ENCODE measurements around the gene ZSCAN12. TPM values are rescaled to one million over a fixed set of nuclear protein-coding genes. Genes with fewer than 3 reads are reported as not detected.

Gene ZSCAN12
- total RNA-seq, 6 donors from 2014 or later = 2.6 to 10.5 (median 5.3) TPM

DNA sequence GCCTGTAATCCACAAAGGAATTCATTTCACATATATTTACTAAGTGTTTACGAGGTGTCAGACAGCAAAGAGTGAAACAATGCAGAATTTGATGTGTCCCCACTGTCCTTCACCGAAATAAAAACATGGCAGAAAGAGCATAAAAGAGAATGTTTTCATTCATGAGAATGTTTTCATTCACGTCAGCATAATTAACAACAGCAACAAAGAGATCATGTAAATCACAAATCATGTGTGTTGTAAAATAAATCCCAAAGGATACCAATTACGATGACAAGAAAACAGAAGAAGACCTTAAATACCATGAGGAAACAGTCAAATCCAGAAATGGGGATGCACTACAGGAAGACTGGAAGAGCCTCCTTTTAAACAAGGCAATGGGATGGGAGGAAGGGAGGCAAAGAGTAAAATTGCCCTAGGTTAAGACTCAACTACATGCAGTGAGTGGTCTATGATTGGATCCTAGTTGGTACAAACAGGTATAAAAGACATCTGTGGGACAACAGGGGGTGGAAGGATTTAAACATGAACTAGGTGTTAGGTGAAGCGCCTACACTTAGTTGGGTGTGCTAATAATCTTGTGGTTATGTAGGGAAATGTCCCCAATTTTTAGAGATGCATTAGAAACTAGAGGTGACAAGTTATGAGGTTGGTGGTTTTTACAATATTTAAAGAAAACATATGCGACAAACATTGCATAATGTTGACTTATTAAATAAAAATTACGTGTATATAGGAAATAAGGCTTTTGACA lies 65.1 kb downstream of the ZSCAN12 start:
- Histone ChIP-seq H3K27me3 (no peaks in the 10 kb centered on the region), H3K9me3 (no peaks in the 10 kb centered on the region), H3K4me3 (peak overlapping the region in 2 of 4 donors; percentile 68 to 71), H3K4me1 (peaks cover 9 to 17% (median 14%) of the 10 kb centered on the region in 4 donors), H3K36me3 (no peaks in the 10 kb centered on the region), H3K27ac (peak overlapping the region; percentile 93 to 96 (median 94))
- ATAC-seq (ENCODE audit: low FRiP score in 2 of 2) = no peak
- 72 to 84% methylated on average over 7 of the region's 7 CpGs for WGBS, 2 donors
- TF ChIP-seq EP300 (IDR thresholded peaks at IDR 0.05) = no peak
- TF ChIP-seq POLR2AphosphoS5 (IDR thresholded peaks at IDR 0.05) = no peak
- TF ChIP-seq POLR2A (IDR thresholded peaks at IDR 0.05) = no peak
- TF ChIP-seq, protein P1, sequence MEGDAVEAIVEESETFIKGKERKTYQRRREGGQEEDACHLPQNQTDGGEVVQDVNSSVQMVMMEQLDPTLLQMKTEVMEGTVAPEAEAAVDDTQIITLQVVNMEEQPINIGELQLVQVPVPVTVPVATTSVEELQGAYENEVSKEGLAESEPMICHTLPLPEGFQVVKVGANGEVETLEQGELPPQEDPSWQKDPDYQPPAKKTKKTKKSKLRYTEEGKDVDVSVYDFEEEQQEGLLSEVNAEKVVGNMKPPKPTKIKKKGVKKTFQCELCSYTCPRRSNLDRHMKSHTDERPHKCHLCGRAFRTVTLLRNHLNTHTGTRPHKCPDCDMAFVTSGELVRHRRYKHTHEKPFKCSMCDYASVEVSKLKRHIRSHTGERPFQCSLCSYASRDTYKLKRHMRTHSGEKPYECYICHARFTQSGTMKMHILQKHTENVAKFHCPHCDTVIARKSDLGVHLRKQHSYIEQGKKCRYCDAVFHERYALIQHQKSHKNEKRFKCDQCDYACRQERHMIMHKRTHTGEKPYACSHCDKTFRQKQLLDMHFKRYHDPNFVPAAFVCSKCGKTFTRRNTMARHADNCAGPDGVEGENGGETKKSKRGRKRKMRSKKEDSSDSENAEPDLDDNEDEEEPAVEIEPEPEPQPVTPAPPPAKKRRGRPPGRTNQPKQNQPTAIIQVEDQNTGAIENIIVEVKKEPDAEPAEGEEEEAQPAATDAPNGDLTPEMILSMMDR (IDR thresholded peaks at IDR 0.05) = no peak
- DNase-seq = no peak

DNA sequence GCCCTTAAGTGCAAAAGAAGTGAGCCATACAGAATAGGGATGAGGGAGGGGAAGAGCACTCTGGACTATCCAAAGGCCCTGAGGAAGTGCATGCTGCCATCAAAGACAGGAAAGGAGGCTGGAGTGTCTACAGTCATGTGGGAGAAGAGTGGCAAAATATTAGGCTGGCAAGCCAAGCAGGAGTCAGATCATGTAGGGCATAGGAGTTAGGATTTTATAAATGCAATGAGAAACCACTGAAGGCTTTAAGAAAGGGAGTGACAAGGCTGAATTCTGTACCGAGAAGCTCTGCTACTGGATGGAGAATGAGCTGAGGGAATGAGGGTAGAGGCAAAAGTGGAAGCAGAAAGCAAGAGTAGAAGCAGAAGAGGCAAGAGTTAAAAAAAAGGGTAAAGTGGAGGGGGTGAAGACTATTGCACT lies 65.9 kb downstream of the ZSCAN12 start:
- Histone ChIP-seq H3K27me3 (no peaks in the 10 kb centered on the region), H3K27ac (no peak overlapping the region)

DNA sequence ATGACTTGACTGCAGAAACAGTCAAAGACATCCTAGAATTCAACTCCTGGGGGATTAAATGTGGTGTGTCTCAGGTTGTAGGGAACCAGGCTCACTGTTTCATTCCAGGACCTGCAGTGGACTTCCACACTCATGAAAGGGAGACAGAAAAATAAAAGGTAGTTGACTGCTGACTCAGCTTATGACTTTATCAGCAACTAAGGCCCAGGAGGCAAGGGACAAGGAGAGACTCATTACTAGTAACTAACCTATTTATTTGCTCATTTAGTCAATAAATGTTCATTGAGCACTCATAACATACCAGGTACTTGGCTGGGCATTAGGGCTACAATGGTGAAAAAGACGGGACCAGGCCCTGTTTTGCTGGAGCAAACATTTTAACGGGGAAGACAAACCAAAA lies 66.5 kb downstream of the ZSCAN12 start:
- TF ChIP-seq POLR2AphosphoS5 (IDR thresholded peaks at IDR 0.05) = no peak
- TF ChIP-seq POLR2A (IDR thresholded peaks at IDR 0.05) = no peak
- TF ChIP-seq, protein P1 (IDR thresholded peaks at IDR 0.05) = no peak
- no peak for TF ChIP-seq EP300 (IDR thresholded peaks at IDR 0.05)

More for the DNA sequence above, 65.9 kb downstream of the ZSCAN12 start:
- Histone ChIP-seq H3K36me3 (peaks cover 0 to 4% (median 0%) of the 10 kb centered on the region in 4 donors), H3K4me3 (no peak overlapping the region), H3K9me3 (peaks cover 0 to 7% (median 0%) of the 10 kb centered on the region in 4 donors), H3K4me1 (peaks cover 9 to 17% (median 14%) of the 10 kb centered on the region in 4 donors)
- no peak for TF ChIP-seq POLR2A (IDR thresholded peaks at IDR 0.05)
- TF ChIP-seq EP300 (IDR thresholded peaks at IDR 0.05) = no peak
- TF ChIP-seq, protein P1 (IDR thresholded peaks at IDR 0.05) = no peak
- 85 to 86% methylated on average over 1 of the region's 1 CpG for WGBS, 2 donors
- DNase-seq (no peak), ATAC-seq (ENCODE audit: low FRiP score in 2 of 2) (no peak)

DNA sequence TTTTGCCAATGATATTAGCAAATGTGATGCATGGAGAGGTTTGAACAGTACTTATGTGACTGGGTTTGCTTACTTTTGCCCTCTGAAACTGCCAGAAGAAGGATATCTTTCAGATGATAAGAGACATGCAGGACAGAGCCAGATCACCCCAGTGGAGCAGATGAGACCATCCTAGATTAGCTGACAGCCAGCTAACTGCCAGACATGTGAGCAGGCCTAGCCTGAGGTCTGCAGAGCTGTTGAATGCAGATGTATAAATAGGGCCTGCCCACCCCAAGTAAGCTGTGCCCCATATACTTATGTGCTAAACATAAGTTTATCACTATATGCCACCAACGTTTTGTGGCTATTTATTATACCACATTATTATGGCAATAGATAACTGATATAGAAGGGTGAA lies 69.5 kb downstream of the ZSCAN12 start:
- no peak for TF ChIP-seq POLR2A (IDR thresholded peaks at IDR 0.05)
- Histone ChIP-seq H3K27me3 (no peaks in the 10 kb centered on the region), H3K4me3 (no peak overlapping the region), H3K9me3 (peaks cover 15 to 37% (median 28%) of the 10 kb centered on the region in 4 donors), H3K4me1 (peaks cover 4 to 7% (median 5%) of the 10 kb centered on the region in 4 donors), H3K27ac (no peak overlapping the region), H3K36me3 (peaks cover 10 to 25% (median 22%) of the 10 kb centered on the region in 4 donors)
- WGBS, 2 donors = 69 to 70% methylated on average over 1 of the region's 1 CpG
- DNase-seq (no peak), ATAC-seq (ENCODE audit: low FRiP score in 2 of 2) (no peak)

More for the DNA sequence above, 66.5 kb downstream of the ZSCAN12 start:
- Histone ChIP-seq H3K27ac (no peak overlapping the region), H3K27me3 (no peaks in the 10 kb centered on the region), H3K36me3 (peaks cover 0 to 4% (median 0%) of the 10 kb centered on the region in 4 donors), H3K9me3 (peaks cover 0 to 11% (median 3%) of the 10 kb centered on the region in 4 donors), H3K4me1 (peaks cover 9 to 17% (median 14%) of the 10 kb centered on the region in 4 donors), H3K4me3 (no peak overlapping the region)
- WGBS, 2 donors = 92 to 97% methylated on average over 2 of the region's 2 CpGs
- ATAC-seq (ENCODE audit: low FRiP score in 2 of 2) = no peak
- no peak for DNase-seq

Small RNA genes lying within 50 kb of the gene (small RNA-seq; reads per million reads assigned to genes)
- 0 reads per million in 4 donors for gene RNU2-45P

Other genes starting within 250 kb of the ZSCAN12 start
- gene ZSCAN9, start 174.5 kb downstream of the ZSCAN12 start, total RNA-seq = 10 to 100 TPM in 5 of 6 donors, 1 to 10 TPM in 1; 5.4 to 36.7 (median 12.4) TPM
- 1 to 10 TPM; 3.0 to 9.4 (median 4.7) TPM for gene ZKSCAN4, start 147.5 kb downstream of the ZSCAN12 start, total RNA-seq
- gene NKAPL, start 140.4 kb downstream of the ZSCAN12 start, total RNA-seq = 1 to 10 TPM in 2 of 6 donors, under 1 TPM in 4; 0.33 to 1.3 (median 0.70) TPM
- gene ZSCAN26, start 132.6 kb downstream of the ZSCAN12 start, total RNA-seq = 10 to 100 TPM in 3 of 6 donors, 1 to 10 TPM in 3; 9.1 to 24.1 (median 11.4) TPM
- 1 to 10 TPM; 3.1 to 8.3 (median 4.1) TPM for gene PGBD1, start 118.2 kb downstream of the ZSCAN12 start, total RNA-seq
- 10 to 100 TPM; 11.5 to 33.5 (median 18.6) TPM for gene ZSCAN31, start 63.6 kb downstream of the ZSCAN12 start, total RNA-seq
- gene ZKSCAN3, start 49.8 kb downstream of the ZSCAN12 start, total RNA-seq = 10 to 100 TPM in 1 of 6 donors, 1 to 10 TPM in 5; 2.6 to 10.5 (median 5.6) TPM
- 1 to 10 TPM in 4 of 6 donors, under 1 TPM in 2; 0.91 to 6.3 (median 1.6) TPM for gene ZSCAN23, start 43.7 kb upstream of the ZSCAN12 start, total RNA-seq
- not detected for gene GPX6, start 116.0 kb upstream of the ZSCAN12 start, total RNA-seq
- gene GPX5, start 126.1 kb upstream of the ZSCAN12 start, total RNA-seq = not detected

All from upper lobe of left lung (tissue), 6 donors.